LHCN-M2 (cell line): ENCODE results near the gene DDX59. TPM values are rescaled to one million over a fixed set of nuclear protein-coding genes. Genes with fewer than 3 reads are reported as not detected.
A peak's percentile ranks its signal among the peaks of the same experiment; 100 is the strongest.

ENCODE experiments used
- DNase-seq: peaks from one replicate; pipeline ENCODE4 v3.0.0-alpha.2; 2012; ENCODE audit warnings: low read depth
- total RNA-seq: library from RNA; depleted of rRNA; stranded (reverse); fragments of >200 nt; gene quantifications from 2 replicates; pipeline ENCODE4 v1.2.3, GENCODE V29; 2014

The DDX59 gene
- total RNA-seq, 1 experiment from 2014 or later = 21.2 TPM

DNA sequence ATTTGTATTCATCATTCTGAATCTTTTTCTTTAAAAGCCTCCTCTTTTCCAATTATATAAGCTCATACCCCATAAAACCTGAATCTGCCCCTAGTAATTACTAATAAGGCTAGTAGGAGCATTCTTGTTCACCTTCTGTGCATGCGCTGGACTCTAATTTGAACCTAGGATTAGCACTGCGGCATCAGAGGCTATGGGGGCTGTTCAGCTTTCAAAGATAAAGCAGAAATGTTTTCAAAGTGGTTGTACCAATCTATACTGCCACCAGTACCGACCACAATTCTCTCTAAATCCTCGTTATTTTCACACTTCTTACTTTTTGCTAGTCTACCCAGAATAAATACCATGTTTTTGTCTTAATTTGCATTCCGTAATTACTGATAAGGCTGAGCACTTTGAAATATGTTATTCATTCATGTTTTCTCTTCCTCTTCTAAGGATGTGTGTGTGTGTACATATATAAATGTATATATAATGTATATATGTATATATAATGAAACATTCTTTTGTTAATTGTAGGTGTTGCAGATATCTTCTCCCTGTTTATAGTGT is 1.6 kb upstream of the DDX59 start:
- DNase-seq = no peak

DNA sequence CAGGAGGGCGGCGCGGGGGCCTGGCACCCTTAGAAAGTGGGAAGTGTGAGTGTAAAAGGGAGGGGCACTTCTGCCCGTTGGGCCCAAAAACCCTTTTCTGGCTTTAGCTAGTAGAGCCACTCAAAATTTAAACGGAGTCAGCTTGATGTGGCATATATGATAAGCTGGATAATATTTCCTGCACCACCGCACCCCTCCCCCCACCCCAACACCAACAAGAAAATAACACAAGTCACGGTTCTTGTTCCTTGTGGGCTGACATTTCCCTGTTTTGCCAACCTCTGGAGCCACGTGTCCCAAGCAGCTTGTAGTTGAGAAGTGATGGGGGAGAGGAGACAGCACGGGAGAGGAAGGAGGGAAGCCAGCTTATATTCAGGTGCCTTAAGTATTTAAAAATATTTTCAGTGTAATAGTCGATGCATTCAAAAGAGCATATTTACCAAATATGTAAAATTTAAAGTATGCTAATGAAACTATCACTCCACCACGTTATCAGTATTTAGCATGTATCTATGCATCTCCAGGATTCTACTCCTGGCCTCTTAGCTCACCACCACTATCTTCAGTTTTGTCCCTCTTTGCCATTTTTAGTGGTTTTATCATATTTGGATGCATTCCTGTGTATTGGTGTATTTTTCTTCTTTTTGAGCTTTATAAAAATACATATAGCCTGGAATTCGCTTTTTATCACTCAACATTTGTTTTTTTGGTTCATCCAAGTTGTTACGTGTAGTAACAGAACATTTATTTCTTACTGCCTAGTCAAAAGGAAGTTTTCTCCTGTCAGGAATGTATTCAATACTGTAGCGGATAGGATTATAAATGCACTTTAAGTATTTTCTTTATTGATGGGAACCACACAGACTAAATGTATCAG is 773 bp upstream of the DDX59 start:
- no peak for DNase-seq

DNA sequence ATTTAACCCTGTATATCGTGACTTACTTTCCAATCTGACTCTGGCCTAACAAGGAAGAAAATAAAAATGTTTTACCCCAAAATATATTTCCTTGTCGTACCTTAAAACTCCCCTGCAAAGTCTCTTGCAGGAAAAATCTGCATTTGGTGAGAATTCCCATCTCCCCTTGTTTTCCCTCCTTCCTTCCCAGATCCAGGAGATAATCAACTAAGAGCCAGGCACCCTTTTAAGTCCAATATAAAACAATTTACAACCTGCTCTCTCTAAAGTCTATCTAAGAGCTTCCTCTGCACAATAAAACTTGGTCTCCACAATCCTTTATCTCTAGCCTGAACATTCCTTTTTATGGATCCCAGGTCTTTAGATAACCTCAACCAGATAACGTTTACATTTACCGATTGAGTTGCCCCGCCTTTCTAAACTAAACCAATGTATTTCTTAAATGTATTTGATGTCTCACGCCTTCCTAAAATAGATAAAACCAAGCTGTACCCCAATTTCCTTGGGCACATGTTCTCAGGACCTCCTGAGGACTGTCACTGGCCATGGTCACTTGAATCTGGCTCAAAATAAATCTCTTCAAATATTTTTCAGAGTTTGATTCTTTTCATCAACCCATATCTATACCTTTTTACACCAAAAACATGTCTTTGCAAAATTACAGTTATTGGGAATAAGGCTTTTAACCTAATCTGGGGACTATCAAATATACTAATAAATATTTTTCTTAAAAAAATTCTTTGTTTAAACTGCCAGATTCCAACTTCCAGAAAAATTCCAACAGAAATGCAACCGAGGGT is 993 bp downstream of the DDX59 start:
- no peak for DNase-seq

DNA sequence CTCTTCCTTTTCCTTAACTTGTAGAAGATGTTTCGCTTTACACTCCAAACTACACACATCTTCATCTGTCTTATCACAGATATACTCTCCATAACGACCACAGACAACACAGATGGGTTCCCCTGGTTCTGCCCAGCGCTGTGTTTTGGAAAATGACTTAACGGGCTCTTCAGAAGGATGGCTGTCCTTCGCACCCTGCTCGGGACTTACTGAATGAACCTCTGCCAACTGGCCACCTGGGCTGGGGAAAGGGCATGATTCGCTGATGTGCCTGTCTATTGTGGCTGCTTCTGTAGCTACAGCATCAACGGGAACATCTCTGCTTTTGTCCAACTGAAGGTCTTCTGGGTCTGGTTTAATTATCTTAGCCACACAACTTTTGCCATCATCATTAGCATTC is 3.4 kb downstream of the DDX59 start:
- DNase-seq = no peak

DNA sequence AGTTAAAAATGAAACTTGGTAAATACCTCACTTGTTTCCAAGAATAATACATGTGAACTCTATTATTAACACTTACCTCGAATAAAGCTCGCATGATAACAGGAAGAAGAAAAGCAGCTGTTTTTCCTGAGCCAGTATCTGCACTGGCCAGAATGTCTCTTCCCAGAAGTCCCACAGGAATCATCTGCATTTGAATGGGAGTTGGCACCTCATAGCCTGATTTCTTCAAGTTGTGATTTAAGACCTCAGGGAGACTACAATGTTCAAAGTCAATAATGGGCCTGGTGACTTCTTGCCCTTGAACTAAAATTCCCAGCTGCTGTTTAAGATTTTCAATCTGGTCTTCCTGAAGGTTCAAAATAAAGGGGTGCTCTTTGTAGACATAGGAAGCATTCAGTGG is 3.8 kb downstream of the DDX59 start:
- peak; percentile 39 for DNase-seq

DNA sequence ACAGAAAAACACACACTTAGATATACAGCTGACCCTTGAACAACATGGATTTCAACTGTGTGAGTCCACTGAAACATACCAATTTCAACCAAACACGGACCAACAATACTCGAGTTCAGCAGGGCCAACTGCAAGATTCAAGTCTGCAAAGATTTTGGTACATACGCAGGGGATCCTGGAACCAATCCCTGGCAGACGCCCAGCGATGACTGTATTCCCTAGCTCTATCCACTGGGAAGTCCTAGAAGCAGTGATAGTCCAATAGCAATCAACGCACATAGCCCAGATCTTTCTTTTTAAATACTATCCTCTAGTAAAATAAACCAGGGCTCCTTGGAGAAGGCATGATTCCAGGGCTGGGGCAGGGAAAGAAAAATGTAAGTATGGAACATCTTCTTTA is 9.0 kb downstream of the DDX59 start:
- DNase-seq = no peak

DNA sequence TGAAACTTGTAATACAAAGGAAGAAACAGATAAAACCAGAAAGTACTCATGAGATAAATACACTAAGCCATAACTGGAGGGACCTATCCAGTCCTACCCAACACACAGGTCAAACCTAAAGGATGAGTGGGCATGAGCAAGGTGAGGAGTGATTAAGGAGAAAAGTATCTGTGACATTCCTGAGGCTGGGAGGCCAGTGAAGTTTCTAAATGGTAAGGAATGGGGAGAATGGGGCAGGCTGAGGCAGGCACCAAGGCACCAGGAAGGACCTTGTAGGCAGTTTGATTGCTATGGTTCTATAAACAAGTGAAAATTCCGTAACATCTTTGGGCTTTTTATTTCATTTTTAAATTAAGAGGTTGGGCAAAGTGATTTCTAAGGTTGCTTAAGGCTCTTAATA is 10.4 kb downstream of the DDX59 start:
- DNase-seq = no peak

DNA sequence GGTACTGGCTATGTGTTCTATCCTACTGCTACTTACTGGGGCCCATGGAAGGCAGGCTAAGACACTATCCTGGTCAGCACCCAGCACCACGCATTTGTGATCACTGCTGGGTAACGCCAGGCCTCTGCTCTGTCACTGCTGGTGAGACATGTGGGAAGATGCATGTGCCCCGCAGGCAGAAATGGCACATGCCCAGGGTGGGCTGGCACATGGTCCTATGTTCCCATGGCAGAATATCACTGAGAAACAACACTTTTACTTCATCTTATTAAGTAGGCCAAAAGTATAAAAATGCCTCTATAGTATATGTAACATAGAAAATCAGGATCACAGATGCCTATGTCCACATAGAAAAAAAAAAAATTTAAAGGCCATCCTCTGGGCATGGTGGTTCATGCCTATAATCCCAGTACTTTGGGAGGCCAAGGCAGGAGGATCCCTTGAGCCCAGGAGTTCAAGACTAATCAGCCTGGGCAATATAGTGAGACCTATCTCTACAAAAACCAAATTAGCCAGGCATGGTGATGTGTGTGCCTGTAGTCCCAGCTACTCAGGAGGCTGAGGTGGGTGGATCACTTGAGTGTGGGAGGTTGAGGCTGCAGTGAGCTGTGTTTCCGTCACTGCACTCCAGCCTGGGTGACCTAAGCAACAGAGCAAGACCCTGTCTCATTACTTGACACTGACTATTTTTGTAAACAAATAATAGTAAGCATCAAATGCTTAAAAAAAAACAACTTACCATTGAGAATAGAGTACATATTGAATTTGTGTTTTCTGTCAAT is 11.5 kb downstream of the DDX59 start:
- DNase-seq = no peak

DNA sequence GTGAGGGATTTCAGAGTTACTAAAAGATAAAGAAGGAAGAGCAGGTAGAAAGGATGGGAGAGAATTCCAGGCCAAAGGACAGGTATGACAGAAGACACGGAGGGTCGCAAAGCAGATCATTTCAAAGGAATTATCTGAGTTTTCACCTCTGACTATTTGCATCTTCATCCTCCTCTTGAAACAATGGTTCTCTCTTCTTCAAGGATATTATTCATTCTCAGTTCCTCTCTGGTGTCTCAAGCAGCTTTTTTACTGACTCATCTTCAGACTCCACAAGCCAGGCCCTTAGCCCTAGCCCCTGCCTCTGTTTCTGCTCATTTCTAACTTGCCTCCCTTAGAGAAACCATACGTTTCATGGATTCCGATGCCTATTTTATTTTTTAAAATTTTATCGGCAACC is 15.0 kb downstream of the DDX59 start:
- no peak for DNase-seq

DNA sequence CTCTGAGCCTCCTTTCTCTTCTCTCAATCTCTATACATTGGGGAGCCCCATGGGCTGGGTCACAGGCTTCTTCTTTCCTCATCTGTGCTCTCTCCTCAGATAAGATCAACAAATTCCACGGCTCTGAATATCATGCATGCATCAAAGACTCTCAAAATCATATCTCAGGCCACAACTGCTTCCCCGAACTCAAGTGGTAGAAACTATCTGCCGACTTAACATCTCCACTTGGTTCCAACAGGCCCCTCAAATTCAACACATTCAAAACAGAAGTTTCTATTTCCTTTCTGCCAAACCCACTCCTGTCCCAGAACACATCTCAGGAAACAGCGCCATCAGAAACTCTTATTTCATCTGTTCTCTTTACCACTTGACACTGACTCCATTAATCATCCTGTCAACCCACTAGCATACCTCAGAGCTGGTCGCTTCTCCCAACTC is 16.7 kb downstream of the DDX59 start:
- no peak for DNase-seq

DNA sequence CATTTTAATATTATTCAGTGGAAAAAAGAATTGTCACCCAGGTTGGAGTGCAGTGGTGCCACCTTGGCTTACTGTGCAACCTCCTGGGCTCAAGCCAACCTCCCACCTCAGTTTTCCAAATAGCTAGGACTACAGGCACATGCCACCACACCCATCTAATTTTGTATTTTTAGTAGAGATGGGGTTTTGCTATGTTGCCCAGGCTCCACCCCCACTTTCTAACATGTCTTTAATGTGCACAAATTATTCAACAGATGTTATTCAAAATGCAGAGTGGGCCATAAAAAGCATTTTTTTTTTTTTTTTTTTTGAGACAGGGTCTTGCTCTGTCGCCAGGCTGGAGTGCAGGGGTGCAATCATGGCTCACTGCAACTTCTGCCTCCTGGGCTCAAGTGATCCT is 17.3 kb downstream of the DDX59 start:
- DNase-seq = no peak

DNA sequence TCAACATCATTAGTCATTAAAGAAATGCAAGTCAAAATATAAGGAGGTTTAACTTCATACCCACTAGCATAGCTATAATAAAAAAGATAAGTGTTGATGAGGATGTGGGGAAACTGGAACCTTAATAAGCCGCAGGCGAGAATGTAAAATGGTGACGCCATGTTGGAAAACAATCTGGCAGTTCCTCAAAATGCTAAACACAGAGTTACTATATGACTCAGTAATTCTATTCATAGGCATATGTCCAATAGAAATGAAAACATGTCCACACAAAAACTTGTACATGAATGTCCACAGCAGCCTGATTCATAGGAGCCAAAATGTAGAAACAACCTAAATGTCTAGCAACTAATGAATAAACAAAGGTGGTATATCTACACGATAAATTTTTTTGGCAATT is 23.2 kb downstream of the DDX59 start:
- no peak for DNase-seq

DNA sequence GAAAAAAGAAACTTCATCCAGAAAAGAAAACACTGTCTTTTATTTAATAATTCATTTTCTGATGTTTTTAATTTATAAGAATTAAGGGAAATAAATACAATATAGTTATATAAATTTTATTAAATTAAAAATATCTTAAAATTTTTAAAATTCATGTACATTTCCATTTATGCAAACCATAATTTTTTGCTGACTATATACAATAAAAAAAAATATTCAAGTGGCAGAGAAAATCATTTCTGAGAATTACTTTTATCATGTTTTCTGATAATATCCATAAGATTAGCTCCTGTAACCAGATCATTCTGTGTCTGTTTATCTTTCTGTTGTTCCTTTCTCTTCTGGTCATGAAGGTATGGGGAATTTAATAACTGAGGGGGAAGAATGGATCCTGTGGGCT is 25.7 kb downstream of the DDX59 start:
- DNase-seq = no peak

DNA sequence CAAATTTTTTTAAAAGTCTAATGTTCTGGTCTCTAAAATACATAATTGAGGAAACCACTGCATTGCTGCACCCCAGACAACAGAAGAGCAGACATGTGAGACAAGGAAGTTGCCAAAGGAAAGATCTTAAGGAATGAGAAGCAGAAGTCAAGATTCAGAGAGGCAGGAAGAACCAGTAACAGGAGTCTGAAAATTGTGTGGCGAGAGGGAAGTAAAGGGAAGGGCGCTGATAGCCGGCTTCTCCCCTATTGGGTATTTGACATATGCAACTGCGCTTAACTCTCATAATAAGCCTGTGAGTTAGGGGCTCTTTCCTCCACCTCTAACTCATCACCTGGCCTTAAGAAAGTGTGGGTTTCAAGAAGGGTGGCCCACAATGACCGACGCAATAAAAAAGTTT is 27.2 kb downstream of the DDX59 start:
- DNase-seq = no peak

DNA sequence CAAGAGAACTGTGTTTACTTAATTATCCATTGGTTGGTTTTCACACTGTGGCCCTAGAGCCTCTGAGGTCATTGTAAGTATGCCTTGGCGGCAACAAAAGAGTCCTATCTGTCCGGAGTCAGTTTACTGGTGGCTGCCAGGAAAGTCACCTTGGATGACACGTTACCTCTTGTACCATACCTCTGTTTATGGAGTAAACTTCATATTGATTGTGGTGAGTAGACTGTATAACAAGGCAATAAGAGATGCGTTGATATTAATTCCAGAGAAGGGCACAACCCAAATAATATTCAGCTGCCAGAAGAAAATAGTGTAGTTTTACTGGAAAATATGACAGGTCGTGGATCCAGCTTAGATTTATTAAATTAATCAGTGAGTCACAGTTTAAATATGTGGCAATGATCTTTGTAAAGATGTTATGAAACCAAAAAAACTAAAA is 28.7 kb downstream of the DDX59 start:
- no peak for DNase-seq

DNA sequence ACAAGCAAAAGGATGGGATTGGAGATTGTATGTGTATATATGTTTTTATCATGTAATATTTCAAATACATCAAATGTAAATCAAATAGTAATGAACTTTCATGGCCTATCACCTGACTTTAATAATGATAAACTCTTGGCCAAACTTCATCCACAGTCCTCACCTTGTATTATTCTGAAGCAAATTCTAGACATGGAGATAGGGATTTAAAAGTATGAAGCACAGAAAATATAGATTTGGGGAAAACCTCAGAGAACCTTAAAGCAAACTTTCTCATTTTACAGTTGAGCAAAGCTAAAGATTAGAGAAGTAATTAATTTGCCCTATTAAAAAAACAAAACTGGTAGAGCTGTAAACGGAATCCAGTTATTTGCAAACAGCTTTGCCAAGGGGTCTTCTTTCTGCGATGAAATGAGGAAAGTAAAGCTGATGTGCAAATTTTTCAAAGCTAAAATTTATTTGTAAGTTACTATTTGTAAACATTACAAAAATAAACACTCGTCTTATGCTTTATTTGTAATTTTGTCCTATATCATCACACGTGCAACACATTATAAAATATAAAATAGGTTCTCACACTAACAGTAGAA is 29.2 kb downstream of the DDX59 start:
- no peak for DNase-seq

DNA sequence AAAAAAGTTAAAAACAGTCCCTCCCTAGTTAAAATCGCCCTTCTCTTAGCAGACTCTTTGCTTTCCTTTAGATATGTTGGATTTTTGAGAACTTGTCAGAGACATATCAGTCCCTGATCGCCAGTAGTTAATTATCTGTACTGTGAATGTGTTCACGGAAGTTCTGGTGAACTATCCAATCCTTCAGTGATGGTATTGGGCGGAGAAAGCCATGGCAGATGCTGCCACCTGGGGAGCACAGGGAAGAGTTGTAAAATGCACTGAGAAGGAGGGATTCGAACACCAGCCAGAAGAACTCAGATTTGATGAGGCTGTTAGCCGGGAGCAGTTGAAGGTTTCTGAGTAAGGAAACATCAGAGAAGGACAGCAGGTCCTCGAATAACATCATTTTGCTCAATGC is 31.6 kb downstream of the DDX59 start:
- DNase-seq = no peak

DNA sequence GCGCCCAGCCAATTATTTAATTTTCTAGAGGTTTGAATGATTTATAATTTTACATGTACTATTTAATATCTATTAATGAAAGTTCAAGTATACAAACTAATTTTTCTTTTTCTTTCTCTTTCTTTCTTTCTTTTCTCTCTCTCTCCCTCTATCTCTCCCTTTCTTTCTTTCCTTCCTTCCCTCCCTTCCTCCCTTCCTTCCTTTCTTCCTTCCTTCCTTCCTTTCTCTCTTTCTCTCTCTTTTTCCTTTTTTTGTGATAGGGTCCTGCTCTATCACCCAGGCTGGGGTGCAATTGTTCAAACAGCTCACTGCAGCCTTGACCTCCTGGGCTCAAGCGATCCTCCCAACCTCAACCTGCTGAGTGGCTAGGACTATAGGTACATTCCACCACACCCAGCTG is 33.0 kb downstream of the DDX59 start:
- no peak for DNase-seq

DNA sequence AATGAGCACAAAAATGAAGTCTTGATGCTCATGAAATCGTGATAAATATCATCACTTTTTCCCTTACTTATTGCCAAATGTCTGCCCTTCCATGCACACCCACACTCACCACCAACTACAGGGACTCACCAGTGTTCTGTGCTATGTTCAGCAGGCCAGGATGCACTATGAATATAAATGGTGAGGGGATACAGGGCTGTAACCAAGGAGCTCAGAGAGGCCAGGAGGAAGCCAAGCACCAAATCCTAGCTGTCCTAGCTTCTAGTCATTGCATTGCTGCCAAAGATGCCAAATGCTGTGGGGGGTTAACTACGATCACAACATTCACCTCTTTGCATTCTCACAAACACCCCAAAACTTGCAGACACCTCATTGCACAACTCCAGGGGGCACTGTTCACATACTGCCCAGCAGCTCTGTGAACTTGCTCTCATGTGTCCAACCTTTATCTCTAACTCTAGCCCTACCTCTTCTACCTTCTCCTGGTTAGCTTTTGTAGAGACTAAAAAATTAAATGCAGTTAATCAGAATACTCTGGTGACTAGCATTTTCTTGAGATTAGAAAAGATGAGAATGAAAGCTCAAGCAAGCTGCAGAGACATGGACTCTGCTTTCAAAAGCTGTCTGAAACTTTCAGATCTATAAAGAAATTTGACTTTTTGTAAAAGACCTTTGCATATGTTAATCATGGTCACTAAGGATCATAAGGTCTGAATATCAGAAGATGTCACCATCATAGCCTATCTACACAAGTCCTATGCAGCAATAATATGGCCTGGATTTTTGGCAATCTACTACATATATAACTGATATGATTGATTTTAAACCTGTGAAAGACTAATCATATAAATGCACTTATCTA is 35.2 kb downstream of the DDX59 start:
- DNase-seq = no peak

DNA sequence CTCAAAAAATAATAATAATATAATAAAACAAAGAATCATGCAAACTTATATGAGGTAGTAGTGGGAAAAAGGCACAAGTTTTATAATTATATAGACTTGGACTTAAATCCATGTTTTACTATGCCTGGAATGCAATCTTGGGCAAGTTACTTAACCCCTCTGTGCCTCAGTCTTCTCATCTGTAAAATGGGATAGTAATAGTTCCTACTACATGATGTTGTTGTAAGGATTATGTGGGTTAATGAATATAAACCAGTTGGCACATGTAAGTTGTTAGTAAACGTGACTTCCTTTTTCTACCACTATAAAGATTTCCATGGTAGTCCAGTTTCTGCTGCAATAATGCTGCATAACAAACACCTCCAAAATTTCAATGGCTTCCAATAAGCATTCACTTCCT is 38.3 kb downstream of the DDX59 start:
- DNase-seq = no peak
